GM10248 (cell line): ENCODE data around the gene BANP.
A peak's percentile ranks its signal among the peaks of the same experiment; 100 is the strongest.

ENCODE experiments used
- CTCF ChIA-PET: fragments of 300-600 bp; sonication (Branson Sonifier 250); formaldehyde crosslinking; extraction: SDS; loops from one replicate; lab custom pipeline; 2021; ENCODE audit warnings: antibody characterized with exemption; lab: Yijun Ruan, JAX
- POLR2A ChIA-PET: fragments of 350-650 bp; sonication (Branson Sonifier 250); formaldehyde crosslinking; extraction: SDS; loops from one replicate; lab custom pipeline; 2020; ENCODE audit warnings: antibody characterized with exemption; lab: Yijun Ruan, JAX
- DNase-seq: peaks from one replicate; pipeline ENCODE4 v3.0.0; 2012; ENCODE audit errors: extremely low spot score
- CTCF ChIP-seq: IDR thresholded peaks from 2 replicates; pipeline ENCODE4 v1.5.1; 2012; ENCODE audit warnings: mild to moderate bottlenecking, low read depth; ENCODE audit errors: extremely low read depth, missing control alignments, control extremely low read depth

The BANP gene

GRCh38 chr16:87922250-87922871 lies 28.9 kb upstream of the BANP start:
- TF ChIP-seq CTCF = no peak
- DNase-seq = no peak
- CTCF ChIA-PET = no interaction called here
- POLR2A ChIA-PET = no interaction called here

- no peak for TF ChIP-seq CTCF
- POLR2A ChIA-PET = interaction anchor here (0.9 kb wide), 1 partner anchor 55 kb away, joined by 3 read pairs; the partner anchor contains the start of gene SLC7A5
- peak; percentile 88 for DNase-seq
- CTCF ChIA-PET = interaction anchor here (1.0 to 2.5 kb wide), 8 partner anchors 9 to 145 kb away, joined by 3 to 13 read pairs (median 4); no protein-coding TSS in a partner anchor
Observed at GRCh38 chr16:87924041-87924810, 27.0 kb upstream of the BANP start.

- CTCF ChIA-PET = interaction anchor here (1.0 to 2.5 kb wide), 9 partner anchors 10 to 512 kb away, joined by 3 to 13 read pairs (median 4); no protein-coding TSS in a partner anchor
- TF ChIP-seq CTCF = no peak
- no peak for DNase-seq
- POLR2A ChIA-PET = interaction anchor here (0.9 kb wide), 1 partner anchor 56 kb away, joined by 3 read pairs; the partner anchor contains the start of gene SLC7A5
Observed at GRCh38 chr16:87924811-87925670, 26.2 kb upstream of the BANP start.

- CTCF ChIA-PET = interaction anchor here (1.2 to 2.5 kb wide), 5 partner anchors 11 to 511 kb away, joined by 4 to 13 read pairs (median 5); no protein-coding TSS in a partner anchor
- POLR2A ChIA-PET = interaction anchor here (0.6 kb wide), 1 partner anchor 11 kb away, joined by 7 read pairs; no protein-coding TSS in a partner anchor
- no peak for TF ChIP-seq CTCF
- peak; percentile 81 for DNase-seq
Observed at GRCh38 chr16:87926246-87927194, 24.7 kb upstream of the BANP start.

- CTCF ChIA-PET = interaction anchor here (2.1 kb wide), 1 partner anchor 56 kb away, joined by 5 read pairs; no protein-coding TSS in a partner anchor
- TF ChIP-seq CTCF = no peak
- no peak for DNase-seq
- POLR2A ChIA-PET = no interaction called here
Observed at GRCh38 chr16:87927195-87927562, 24.1 kb upstream of the BANP start.
